Activated T-helper 1 cell treated with anti-CD3 and anti-CD28 coated beads, Interleukin-12 subunit alpha, Interleukin-12 subunit beta, Interleukin-2, Interleukin-4 antibody, amounts not matched to agents 30 ng/mL and 10 ng/mL and 1 ng/mL, durations not matched to agents 14 hours and 24 hours and 36 hours (primary cell): Measurements from ENCODE around the gene BMX. TPM values are rescaled to one million over a fixed set of nuclear protein-coding genes. Genes with fewer than 3 reads are reported as not detected.
A peak's percentile ranks its signal among the peaks of the same experiment; 100 is the strongest.

Source experiments
- DNase-seq: peaks from one replicate; pipeline ENCODE4 v3.0.0; 2021; ENCODE audit warnings: low spot score
- H3K27ac Mint-ChIP-seq: one replicate; pipeline ENCODE4 v1.8.0; 2021; ENCODE audit warnings: mild to moderate bottlenecking, mixed read lengths
- H3K27me3 Mint-ChIP-seq: one replicate; pipeline ENCODE4 v1.8.0; 2022; ENCODE audit warnings: mild to moderate bottlenecking, moderate library complexity, mixed read lengths; ENCODE audit not compliant: insufficient read depth
- H3K36me3 Mint-ChIP-seq: one replicate; pipeline ENCODE4 v1.8.0; 2021; ENCODE audit warnings: low read depth, mixed read lengths
- H3K4me1 Mint-ChIP-seq: one replicate; pipeline ENCODE4 v1.8.0; 2021; ENCODE audit warnings: low read depth, mixed read lengths
- H3K4me3 Mint-ChIP-seq: one replicate; pipeline ENCODE4 v1.8.0; 2021; ENCODE audit warnings: mild to moderate bottlenecking, moderate library complexity, mixed read lengths
- H3K9me3 Mint-ChIP-seq: one replicate; pipeline ENCODE4 v1.8.0; 2021; ENCODE audit warnings: mixed read lengths
- intact Hi-C: fragments of 100-400 bp; cut with micrococcal nuclease; formaldehyde crosslinking; loops from one replicate; pipeline ENCODE4 v1.15.1; 2024
- total RNA-seq: library from RNA; stranded (reverse); gene quantifications from 2 replicates; pipeline ENCODE4 v1.2.3, GENCODE V29; 2022

Gene BMX
- total RNA-seq, 1 donor from 2014 or later = not detected

GRCh38 chrX:15560924-15561323 is 60.3 kb downstream of the BMX start:
- Mint-ChIP-seq H3K27me3 (peaks cover 2% of the 10 kb centered on the region), H3K27ac (no peak overlapping the region), H3K9me3 (no peaks in the 10 kb centered on the region), H3K4me1 (no peaks in the 10 kb centered on the region), H3K36me3 (no peaks in the 10 kb centered on the region), H3K4me3 (no peak overlapping the region)
- intact Hi-C loops = no loop called here
- DNase-seq = no peak

GRCh38 chrX:15563056-15563455 is 62.4 kb downstream of the BMX start:
- Mint-ChIP-seq H3K27me3 (peaks cover 4% of the 10 kb centered on the region), H3K27ac (no peak overlapping the region), H3K9me3 (no peaks in the 10 kb centered on the region), H3K4me1 (no peaks in the 10 kb centered on the region), H3K36me3 (no peaks in the 10 kb centered on the region), H3K4me3 (no peak overlapping the region)
- intact Hi-C loops = no loop called here
- DNase-seq = no peak

GRCh38 chrX:15564981-15565579 is 64.5 kb downstream of the BMX start:
- Mint-ChIP-seq H3K36me3 (no peaks in the 10 kb centered on the region), H3K9me3 (no peaks in the 10 kb centered on the region), H3K4me3 (no peak overlapping the region), H3K27me3 (peaks cover 4% of the 10 kb centered on the region), H3K4me1 (no peaks in the 10 kb centered on the region), H3K27ac (no peak overlapping the region)
- no peak for DNase-seq
- intact Hi-C loops = loop anchor here (1.0 kb wide), 3 partner anchors 68 to 216 kb away; no protein-coding TSS in a partner anchor

- intact Hi-C loops = no loop called here
- no peak for DNase-seq
- H3K4me3 Mint-ChIP-seq = no peak overlapping the region
- no peak overlapping the region for H3K27ac Mint-ChIP-seq
- no peaks in the 10 kb centered on the region for H3K9me3 Mint-ChIP-seq
- peaks cover 4% of the 10 kb centered on the region for H3K27me3 Mint-ChIP-seq
- H3K4me1 Mint-ChIP-seq = no peaks in the 10 kb centered on the region
- no peaks in the 10 kb centered on the region for H3K36me3 Mint-ChIP-seq
These were observed 65.6 kb downstream of the BMX start for GRCh38 chrX:15566244-15566643.

- H3K27me3 Mint-ChIP-seq = peaks cover 2% of the 10 kb centered on the region
- no peaks in the 10 kb centered on the region for H3K36me3 Mint-ChIP-seq
- DNase-seq = no peak
- H3K27ac Mint-ChIP-seq = peak overlapping the region; percentile 35
- intact Hi-C loops = no loop called here
- H3K4me3 Mint-ChIP-seq = no peak overlapping the region
- H3K9me3 Mint-ChIP-seq = no peaks in the 10 kb centered on the region
- H3K4me1 Mint-ChIP-seq = no peaks in the 10 kb centered on the region
These were observed 66.7 kb downstream of the BMX start for GRCh38 chrX:15567267-15567666.

GRCh38 chrX:15567886-15568616 is 67.4 kb downstream of the BMX start:
- Mint-ChIP-seq H3K9me3 (no peaks in the 10 kb centered on the region), H3K4me3 (no peak overlapping the region), H3K36me3 (no peaks in the 10 kb centered on the region), H3K4me1 (no peaks in the 10 kb centered on the region), H3K27ac (no peak overlapping the region), H3K27me3 (peaks cover 2% of the 10 kb centered on the region)
- intact Hi-C loops = no loop called here
- no peak for DNase-seq

GRCh38 chrX:15570145-15570544 is 69.5 kb downstream of the BMX start:
- DNase-seq = no peak
- peaks cover 4% of the 10 kb centered on the region for H3K27me3 Mint-ChIP-seq
- no peaks in the 10 kb centered on the region for H3K4me1 Mint-ChIP-seq
- H3K9me3 Mint-ChIP-seq = no peaks in the 10 kb centered on the region
- intact Hi-C loops = no loop called here
- no peak overlapping the region for H3K4me3 Mint-ChIP-seq
- H3K27ac Mint-ChIP-seq = no peak overlapping the region
- no peaks in the 10 kb centered on the region for H3K36me3 Mint-ChIP-seq

- Mint-ChIP-seq H3K9me3 (no peaks in the 10 kb centered on the region), H3K4me1 (no peaks in the 10 kb centered on the region), H3K27ac (no peak overlapping the region), H3K36me3 (no peaks in the 10 kb centered on the region), H3K4me3 (no peak overlapping the region), H3K27me3 (peaks cover 2% of the 10 kb centered on the region)
- DNase-seq = no peak
- intact Hi-C loops = no loop called here
These were observed 73.4 kb downstream of the BMX start for GRCh38 chrX:15574017-15574416.

GRCh38 chrX:15576019-15576418 is 75.4 kb downstream of the BMX start:
- intact Hi-C loops = no loop called here

GRCh38 chrX:15579778-15580747 is 79.5 kb downstream of the BMX start:
- H3K27ac Mint-ChIP-seq = no peak overlapping the region
- H3K4me3 Mint-ChIP-seq = no peak overlapping the region
- H3K36me3 Mint-ChIP-seq = no peaks in the 10 kb centered on the region
- no peak for DNase-seq
- no peaks in the 10 kb centered on the region for H3K4me1 Mint-ChIP-seq
- H3K9me3 Mint-ChIP-seq = no peaks in the 10 kb centered on the region
- H3K27me3 Mint-ChIP-seq = peaks cover 5% of the 10 kb centered on the region
- intact Hi-C loops = no loop called here

More at GRCh38 chrX:15576019-15576418, 75.4 kb downstream of the BMX start:
- peaks cover 5% of the 10 kb centered on the region for H3K27me3 Mint-ChIP-seq
- no peak overlapping the region for H3K27ac Mint-ChIP-seq
- H3K36me3 Mint-ChIP-seq = no peaks in the 10 kb centered on the region
- no peaks in the 10 kb centered on the region for H3K9me3 Mint-ChIP-seq
- H3K4me3 Mint-ChIP-seq = no peak overlapping the region
- DNase-seq = no peak
- no peaks in the 10 kb centered on the region for H3K4me1 Mint-ChIP-seq

- H3K27me3 Mint-ChIP-seq = peaks cover 5% of the 10 kb centered on the region
- no peak overlapping the region for H3K27ac Mint-ChIP-seq
- H3K36me3 Mint-ChIP-seq = no peaks in the 10 kb centered on the region
- DNase-seq = no peak
- no peaks in the 10 kb centered on the region for H3K4me1 Mint-ChIP-seq
- no peak overlapping the region for H3K4me3 Mint-ChIP-seq
- H3K9me3 Mint-ChIP-seq = no peaks in the 10 kb centered on the region
- intact Hi-C loops = no loop called here
These were observed 93.8 kb downstream of the BMX start for GRCh38 chrX:15594371-15594770.

- Mint-ChIP-seq H3K36me3 (no peaks in the 10 kb centered on the region), H3K27me3 (no peaks in the 10 kb centered on the region)
These were observed 97.4 kb downstream of the BMX start for GRCh38 chrX:15598026-15598425.

GRCh38 chrX:15599461-15599860 is 98.9 kb downstream of the BMX start:
- H3K4me1 Mint-ChIP-seq = no peaks in the 10 kb centered on the region
- H3K36me3 Mint-ChIP-seq = no peaks in the 10 kb centered on the region
- H3K4me3 Mint-ChIP-seq = no peak overlapping the region
- H3K27ac Mint-ChIP-seq = no peak overlapping the region
- intact Hi-C loops = no loop called here
- H3K9me3 Mint-ChIP-seq = no peaks in the 10 kb centered on the region
- no peak for DNase-seq
- no peaks in the 10 kb centered on the region for H3K27me3 Mint-ChIP-seq

More at GRCh38 chrX:15598026-15598425, 97.4 kb downstream of the BMX start:
- Mint-ChIP-seq H3K4me1 (no peaks in the 10 kb centered on the region), H3K4me3 (no peak overlapping the region), H3K9me3 (no peaks in the 10 kb centered on the region), H3K27ac (no peak overlapping the region)
- intact Hi-C loops = no loop called here
- no peak for DNase-seq
